Mesothelial cell of epicardium (in vitro differentiated cells): Measurements from ENCODE around the gene EXPH5. TPM values are rescaled to one million over a fixed set of nuclear protein-coding genes. Genes with fewer than 3 reads are reported as not detected.

Experiments
- DNase-seq, 2 experiments: peaks; one replicate each; pipeline ENCODE4 v3.0.0; 2021; ENCODE audit warnings: low spot score in 2 of 2; ENCODE audit not compliant: unreplicated experiment in 2 of 2
- H3K27ac Mint-ChIP-seq: 2 replicates; pipeline ENCODE4 v1.8.0; 2021; ENCODE audit warnings: mixed read lengths
- H3K27me3 Mint-ChIP-seq: 2 replicates; pipeline ENCODE4 v1.8.0; 2021; ENCODE audit warnings: low read depth, mixed read lengths
- H3K36me3 Mint-ChIP-seq: 2 replicates; pipeline ENCODE4 v1.8.0; 2021; ENCODE audit warnings: mixed read lengths
- H3K4me1 Mint-ChIP-seq: 2 replicates; pipeline ENCODE4 v1.8.0; 2021; ENCODE audit warnings: mixed read lengths
- H3K4me3 Mint-ChIP-seq: 2 replicates; pipeline ENCODE4 v1.8.0; 2021; ENCODE audit warnings: mild to moderate bottlenecking, moderate library complexity, mixed read lengths
- H3K9me3 Mint-ChIP-seq: 2 replicates; pipeline ENCODE4 v1.8.0; 2021; ENCODE audit warnings: mixed read lengths
- total RNA-seq: library from RNA; stranded (reverse); gene quantifications from 3 replicates; pipeline ENCODE4 v1.2.1, GENCODE V29; 2021
- TF ChIP-seq, protein P1 (sequence below): fragments of 200-600 bp; sonication (generic); IDR thresholded peaks from one replicate; pipeline ENCODE4 v1.5.0; 2021; ENCODE audit warnings: antibody characterized with exemption; ENCODE audit not compliant: unreplicated experiment

The EXPH5 gene
- total RNA-seq, 1 donor from 2014 or later: 30.5 TPM

DNA sequence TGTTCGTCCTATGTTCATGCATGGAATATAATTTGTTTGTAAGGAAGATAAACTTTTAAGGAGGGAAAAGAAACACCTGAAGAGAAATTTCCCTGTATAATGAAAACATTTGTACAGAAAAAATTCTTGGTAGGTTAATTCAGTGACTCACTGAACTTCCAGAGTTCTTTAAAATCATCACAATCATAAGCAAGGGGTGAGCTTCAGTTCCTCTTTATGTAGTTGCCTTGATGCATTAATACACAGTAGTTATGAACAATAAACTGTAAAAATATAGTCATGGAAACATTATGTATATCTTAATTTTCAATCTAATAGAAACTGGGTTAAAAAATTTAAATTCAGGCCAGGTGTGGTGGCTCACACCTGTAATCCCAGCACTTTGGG is 125.1 kb downstream of the EXPH5 start:
- no peak for DNase-seq
- Mint-ChIP-seq H3K4me1 (peaks cover 10% of the 10 kb centered on the region), H3K4me3 (peak overlapping the region; percentile 91), H3K27me3 (no peaks in the 10 kb centered on the region), H3K9me3 (no peaks in the 10 kb centered on the region), H3K36me3 (peaks cover 3% of the 10 kb centered on the region), H3K27ac (peak overlapping the region; percentile 86)
- TF ChIP-seq, protein P1, sequence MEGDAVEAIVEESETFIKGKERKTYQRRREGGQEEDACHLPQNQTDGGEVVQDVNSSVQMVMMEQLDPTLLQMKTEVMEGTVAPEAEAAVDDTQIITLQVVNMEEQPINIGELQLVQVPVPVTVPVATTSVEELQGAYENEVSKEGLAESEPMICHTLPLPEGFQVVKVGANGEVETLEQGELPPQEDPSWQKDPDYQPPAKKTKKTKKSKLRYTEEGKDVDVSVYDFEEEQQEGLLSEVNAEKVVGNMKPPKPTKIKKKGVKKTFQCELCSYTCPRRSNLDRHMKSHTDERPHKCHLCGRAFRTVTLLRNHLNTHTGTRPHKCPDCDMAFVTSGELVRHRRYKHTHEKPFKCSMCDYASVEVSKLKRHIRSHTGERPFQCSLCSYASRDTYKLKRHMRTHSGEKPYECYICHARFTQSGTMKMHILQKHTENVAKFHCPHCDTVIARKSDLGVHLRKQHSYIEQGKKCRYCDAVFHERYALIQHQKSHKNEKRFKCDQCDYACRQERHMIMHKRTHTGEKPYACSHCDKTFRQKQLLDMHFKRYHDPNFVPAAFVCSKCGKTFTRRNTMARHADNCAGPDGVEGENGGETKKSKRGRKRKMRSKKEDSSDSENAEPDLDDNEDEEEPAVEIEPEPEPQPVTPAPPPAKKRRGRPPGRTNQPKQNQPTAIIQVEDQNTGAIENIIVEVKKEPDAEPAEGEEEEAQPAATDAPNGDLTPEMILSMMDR: no peak

DNA sequence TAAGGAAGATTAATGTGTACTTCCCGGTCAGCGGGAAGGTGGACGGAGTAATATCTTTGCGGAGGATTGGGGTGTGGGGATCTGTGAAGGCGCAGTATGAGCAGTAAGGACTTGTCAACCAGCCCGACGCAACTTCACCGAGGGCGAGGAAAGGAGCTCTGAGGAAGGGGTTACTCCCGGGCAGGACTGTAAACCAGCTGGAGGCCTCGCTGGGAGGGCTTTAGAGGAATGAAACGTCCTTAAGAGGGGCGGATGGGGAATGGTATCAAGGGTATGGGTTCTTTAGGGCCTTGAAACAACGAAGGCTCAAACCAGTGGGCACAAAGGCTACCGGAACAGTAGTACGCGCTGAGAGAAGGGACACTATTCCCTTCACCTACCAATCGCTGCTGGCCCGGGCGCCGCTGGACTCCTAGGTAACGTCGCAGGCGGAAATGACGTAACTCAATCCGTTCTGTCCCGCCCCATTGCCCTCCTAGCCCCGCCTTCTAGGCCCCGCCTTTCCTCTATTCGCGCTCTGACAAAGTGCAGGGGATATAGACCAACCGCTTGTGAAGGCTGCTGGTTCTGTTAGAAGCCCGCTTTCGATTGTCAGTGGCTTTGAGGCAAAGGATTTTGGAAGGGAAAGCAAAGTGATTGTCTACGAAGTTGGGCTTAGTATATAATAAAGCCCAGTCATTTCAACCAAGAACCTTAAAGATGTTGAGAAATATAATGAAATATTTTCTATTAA is 126.3 kb downstream of the EXPH5 start, which contains the start of gene C11orf65:
C11orf65 (minus strand) TSS at position 439 of the 733 bp plus-strand sequence. CDS start 5,970 bp downstream, outside the sequence.
- no peaks in the 10 kb centered on the region for H3K9me3 Mint-ChIP-seq
- peaks cover 3% of the 10 kb centered on the region for H3K36me3 Mint-ChIP-seq
- no peaks in the 10 kb centered on the region for H3K27me3 Mint-ChIP-seq
- peak within 1 kb of the TSS; percentile 100 for H3K27ac Mint-ChIP-seq
- H3K4me1 Mint-ChIP-seq: peaks cover 10% of the 10 kb centered on the region
- TF ChIP-seq, protein P1: no peak
- peak; percentile 93 to 95 for DNase-seq
- peak within 1 kb of the TSS; percentile 91 for H3K4me3 Mint-ChIP-seq

DNA sequence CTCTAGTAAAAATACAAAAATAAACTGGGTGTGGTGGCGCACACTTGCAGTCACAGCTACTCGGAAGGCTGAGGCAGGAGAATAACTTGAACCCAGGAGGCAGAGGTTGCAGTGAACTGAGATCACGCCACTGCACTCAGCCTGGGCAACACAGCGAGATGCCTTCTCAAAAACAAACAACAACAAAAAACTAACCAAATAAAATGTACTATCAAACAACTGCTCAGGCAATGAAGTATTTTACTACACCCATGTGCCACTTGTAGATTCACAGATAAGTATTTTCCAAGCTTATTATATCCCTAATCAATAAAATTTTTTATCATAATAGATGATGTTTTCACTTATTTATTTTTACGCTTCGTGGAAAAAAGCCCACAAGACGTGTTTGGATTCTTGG is 127.2 kb downstream of the EXPH5 start:
- Mint-ChIP-seq H3K4me1 (peaks cover 10% of the 10 kb centered on the region), H3K27ac (peak overlapping the region; percentile 100), H3K9me3 (no peaks in the 10 kb centered on the region), H3K27me3 (no peaks in the 10 kb centered on the region), H3K36me3 (peaks cover 2% of the 10 kb centered on the region), H3K4me3 (peak overlapping the region; percentile 91)
- DNase-seq: no peak
- TF ChIP-seq, protein P1: no peak

Other genes starting within 250 kb of the EXPH5 start
- 1.00 to 1.6 TPM (median 1.1 TPM) in 3 replicates for gene C11orf65, start 126.2 kb downstream of the EXPH5 start, total RNA-seq
- 39.6 to 41.5 TPM (median 40.1 TPM) in 3 replicates for gene POGLUT3, start 95.4 kb downstream of the EXPH5 start, total RNA-seq
- 31.2 to 38.5 TPM (median 37.8 TPM) in 3 replicates for gene DDX10, start 71.3 kb upstream of the EXPH5 start, total RNA-seq